ENCODE data around the gene PHYKPL. TPM values are rescaled to one million over a fixed set of nuclear protein-coding genes. Genes with fewer than 3 reads are reported as not detected.
"Not testable (repeated sequence)": the region's sequence is repeated elsewhere in the genome, so short reads cannot be mapped to it uniquely, and the experiment has no call there.

PHYKPL gene
- total RNA-seq, 1 donor from 2014 or later, result 26.8 TPM

GRCh38 chr5:178238711-178239592 is 6.3 kb upstream of the PHYKPL start:
- ATAC-seq, result no peak

GRCh38 chr5:178238313-178238635 is 5.7 kb upstream of the PHYKPL start:
- ATAC-seq, result no peak

- peak; percentile 13 for ATAC-seq
Observed at GRCh38 chr5:178237431-178238312, 5.1 kb upstream of the PHYKPL start.

GRCh38 chr5:178236679-178237078 is 4.1 kb upstream of the PHYKPL start:
- ATAC-seq, result no peak

GRCh38 chr5:178236126-178236525 is 3.5 kb upstream of the PHYKPL start:
- ATAC-seq, result no peak

GRCh38 chr5:178235588-178235974 is 3.0 kb upstream of the PHYKPL start:
- ATAC-seq, result no peak

GRCh38 chr5:178234750-178235587 is 2.4 kb upstream of the PHYKPL start:
- ATAC-seq, result no peak

- ATAC-seq, result no peak
Observed at GRCh38 chr5:178234121-178234749, 1.6 kb upstream of the PHYKPL start.

- ATAC-seq, result no peak
Observed at GRCh38 chr5:178232920-178233429, 373 bp upstream of the PHYKPL start.

GRCh38 chr5:178231539-178232123 is 971 bp downstream of the PHYKPL start:
- ATAC-seq, result peak; percentile 3

GRCh38 chr5:178230879-178231538 is 1.6 kb downstream of the PHYKPL start:
- peak; percentile 3 for ATAC-seq

- ATAC-seq, result no peak
Observed at GRCh38 chr5:178229861-178230260, 2.7 kb downstream of the PHYKPL start.

- not testable (repeated sequence) for ATAC-seq
Observed at GRCh38 chr5:178229111-178229510, 3.5 kb downstream of the PHYKPL start.

GRCh38 chr5:178228609-178229008 is 4.0 kb downstream of the PHYKPL start:
- no peak for ATAC-seq

- ATAC-seq, result no peak
Observed at GRCh38 chr5:178227929-178228328, 4.7 kb downstream of the PHYKPL start.

- ATAC-seq, result no peak
Observed at GRCh38 chr5:178227138-178227659, 5.4 kb downstream of the PHYKPL start.

- ATAC-seq, result no peak
Observed at GRCh38 chr5:178225174-178225573, 7.4 kb downstream of the PHYKPL start.

GRCh38 chr5:178224403-178224802 is 8.2 kb downstream of the PHYKPL start:
- peak; percentile 2 for ATAC-seq

- peak; percentile 27 for ATAC-seq
Observed at GRCh38 chr5:178223828-178224335, 8.7 kb downstream of the PHYKPL start.

- ATAC-seq, result no peak
Observed at GRCh38 chr5:178223196-178223773, 9.3 kb downstream of the PHYKPL start.
